Liver (tissue), 9 donors: ENCODE data around the gene CRISPLD2. TPM values are rescaled to one million over a fixed set of nuclear protein-coding genes. Genes with fewer than 3 reads are reported as not detected.
A peak's percentile ranks its signal among the peaks of the same experiment; 100 is the strongest.

Experiments
- DNase-seq: peaks from one replicate; pipeline ENCODE4 v3.0.0-alpha.2; 2017; ENCODE audit warnings: low spot score
- H3K27ac ChIP-seq, 2 donors: one replicate each; pipeline ENCODE4 v1.7.0; 2013; ENCODE audit warnings: inconsistent platforms in 2 of 2, low read length in 2 of 2, control low read depth in 1 of 2, low read depth in 1 of 2, mild to moderate bottlenecking in 1 of 2
- H3K27me3 ChIP-seq, 4 donors: one replicate each; pipeline versions ENCODE4 v1.6.1 to v1.7.0; 2013; ENCODE audit warnings: low read length in 3 of 4, inconsistent platforms in 1 of 4, mild to moderate bottlenecking in 1 of 4, moderate library complexity in 1 of 4; ENCODE audit not compliant: control insufficient read depth in 4 of 4, insufficient read depth in 4 of 4
- H3K36me3 ChIP-seq, 4 donors: one replicate each; pipeline versions ENCODE4 v1.6.1 to v1.7.0; 2013; ENCODE audit warnings: low read length in 3 of 4, mild to moderate bottlenecking in 3 of 4, low read depth in 1 of 4, moderate library complexity in 1 of 4; ENCODE audit not compliant: control insufficient read depth in 4 of 4, insufficient read depth in 3 of 4
- H3K4me1 ChIP-seq, 4 donors: one replicate each; pipeline versions ENCODE4 v1.6.1 to v1.7.0; 2013; ENCODE audit warnings: low read length in 3 of 4, mild to moderate bottlenecking in 3 of 4, moderate library complexity in 1 of 4; ENCODE audit not compliant: control insufficient read depth in 4 of 4, insufficient read depth in 4 of 4
- H3K4me3 ChIP-seq, 3 donors: one replicate each; pipeline versions ENCODE4 v1.6.1 to v1.7.0; 2013; ENCODE audit warnings: low read length in 3 of 3, control low read depth in 1 of 3, low read depth in 1 of 3, mild to moderate bottlenecking in 1 of 3
- H3K9ac ChIP-seq, 2 donors: one replicate each; pipeline ENCODE4 v1.7.0; 2013; ENCODE audit warnings: low read length in 2 of 2, mild to moderate bottlenecking in 2 of 2, moderate library complexity in 2 of 2, control low read depth in 1 of 2, low read depth in 1 of 2
- H3K9me3 ChIP-seq, 4 donors: one replicate each; pipeline versions ENCODE4 v1.6.1 to v1.7.0; 2013; ENCODE audit warnings: low read length in 3 of 4; ENCODE audit not compliant: control insufficient read depth in 4 of 4
- ATF3 ChIP-seq: IDR thresholded peaks from 2 replicates; pipeline ENCODE4 v1.6.1; 2016; ENCODE audit warnings: antibody characterized with exemption
- CTCF ChIP-seq: fragments of 150-350 bp; IDR thresholded peaks from 2 replicates; pipeline ENCODE4 v1.5.1; 2017; ENCODE audit warnings: improper control_type of control experiment, low read depth, low read length; ENCODE audit not compliant: missing input control
- FOXA1 ChIP-seq: IDR thresholded peaks from 2 replicates; pipeline ENCODE4 v1.6.1; 2016; ENCODE audit warnings: antibody characterized with exemption
- FOXA2 ChIP-seq: IDR thresholded peaks from 2 replicates; pipeline ENCODE4 v1.6.1; 2016; ENCODE audit warnings: antibody characterized with exemption
- HNF4A ChIP-seq, 2 donors: conservative IDR thresholded peaks; 2 replicates each; pipeline ENCODE4 v1.6.1; 2016; ENCODE audit warnings: antibody characterized with exemption in 2 of 2, mild to moderate bottlenecking in 2 of 2
- REST ChIP-seq: IDR thresholded peaks from 2 replicates; pipeline ENCODE4 v1.6.1; 2016; ENCODE audit warnings: antibody characterized with exemption, mild to moderate bottlenecking
- RXRA ChIP-seq, 2 donors: IDR thresholded peaks; 2 replicates each; pipeline ENCODE4 v1.6.1; 2017 to 2018; ENCODE audit warnings: antibody characterized with exemption in 2 of 2, mild to moderate bottlenecking in 1 of 2
- YY1 ChIP-seq: IDR thresholded peaks from 2 replicates; pipeline ENCODE4 v1.6.1; 2016; ENCODE audit warnings: antibody characterized with exemption, mild to moderate bottlenecking
- ZBTB33 ChIP-seq: IDR thresholded peaks from 2 replicates; pipeline ENCODE4 v1.6.1; 2016; ENCODE audit warnings: antibody characterized with exemption
- WGBS: extraction: QIAGEN DNeasy Blood & Tissue Kit; methylation state at CpG from one replicate; pipeline ENCODE4 v1.1.7; 2013; 5-methylcytosine and 5-hydroxymethylcytosine counted together
- polyA plus RNA-seq, 2 donors: library from polyadenylated mRNA; stranded (reverse) in 1 of 2; unstranded in 1 of 2; fragments of 200-250 nt in 1 of 2; fragments of >200 nt in 1 of 2; fragmentation: Nextera tagmentation in 1 of 2; extraction: Ambion mirVana in 1 of 2; gene quantifications; one replicate each; pipeline versions ENCODE4 v1.2.1 to v1.2.3, GENCODE V29; 2013 to 2015
- total RNA-seq, 2 donors: library from RNA; depleted of rRNA; stranded (reverse); fragments of >200 nt; gene quantifications; one replicate each; pipeline ENCODE4 v1.2.3, GENCODE V29; 2014
- donor health status: healthy.
- donor health status: healthy.
- donor health status: healthy.
- donor health status: healthy.
- donor health status: healthy.

The CRISPLD2 gene
- total and polyA plus RNA-seq, 4 donors = 2.6 to 14.8 (median 4.1) TPM

- 82% methylated on average over 8 of the region's 8 CpGs for WGBS
- no peak overlapping the region for H3K9ac ChIP-seq
- H3K9me3 ChIP-seq = no peaks in the 10 kb centered on the region
- H3K4me3 ChIP-seq = no peak overlapping the region
- no peaks in the 10 kb centered on the region for H3K4me1 ChIP-seq
- H3K36me3 ChIP-seq = no peaks in the 10 kb centered on the region
- no peak overlapping the region for H3K27ac ChIP-seq
- TF ChIP-seq YY1 (no peak), RXRA (IDR thresholded peaks at IDR 0.05) (peak in 1 of 2 donors; percentile 14)
- DNase-seq = no peak
- no peaks in the 10 kb centered on the region for H3K27me3 ChIP-seq
These were observed 62.1 kb downstream of the CRISPLD2 start for GRCh38 chr16:84881702-84882521.

- no peak for DNase-seq
- H3K27ac ChIP-seq = no peak overlapping the region
- no peaks in the 10 kb centered on the region for H3K27me3 ChIP-seq
- no peaks in the 10 kb centered on the region for H3K36me3 ChIP-seq
- no peak overlapping the region for H3K4me3 ChIP-seq
- no peaks in the 10 kb centered on the region for H3K4me1 ChIP-seq
- H3K9ac ChIP-seq = no peak overlapping the region
- TF ChIP-seq YY1 = no peak
- TF ChIP-seq FOXA2 = no peak
- TF ChIP-seq HNF4A (conservative IDR thresholded peaks at IDR 0.05) = no peak
- TF ChIP-seq REST = no peak
- TF ChIP-seq ATF3 = no peak
- no peak for TF ChIP-seq ZBTB33
- TF ChIP-seq FOXA1 = no peak
- TF ChIP-seq CTCF = no peak
- H3K9me3 ChIP-seq = no peaks in the 10 kb centered on the region
- WGBS = 85% methylated on average over 9 of the region's 9 CpGs
These were observed 63.5 kb downstream of the CRISPLD2 start for GRCh38 chr16:84883301-84883700.
